ENCODE measurements around the gene TRIM62.

TRIM62 gene

DNA sequence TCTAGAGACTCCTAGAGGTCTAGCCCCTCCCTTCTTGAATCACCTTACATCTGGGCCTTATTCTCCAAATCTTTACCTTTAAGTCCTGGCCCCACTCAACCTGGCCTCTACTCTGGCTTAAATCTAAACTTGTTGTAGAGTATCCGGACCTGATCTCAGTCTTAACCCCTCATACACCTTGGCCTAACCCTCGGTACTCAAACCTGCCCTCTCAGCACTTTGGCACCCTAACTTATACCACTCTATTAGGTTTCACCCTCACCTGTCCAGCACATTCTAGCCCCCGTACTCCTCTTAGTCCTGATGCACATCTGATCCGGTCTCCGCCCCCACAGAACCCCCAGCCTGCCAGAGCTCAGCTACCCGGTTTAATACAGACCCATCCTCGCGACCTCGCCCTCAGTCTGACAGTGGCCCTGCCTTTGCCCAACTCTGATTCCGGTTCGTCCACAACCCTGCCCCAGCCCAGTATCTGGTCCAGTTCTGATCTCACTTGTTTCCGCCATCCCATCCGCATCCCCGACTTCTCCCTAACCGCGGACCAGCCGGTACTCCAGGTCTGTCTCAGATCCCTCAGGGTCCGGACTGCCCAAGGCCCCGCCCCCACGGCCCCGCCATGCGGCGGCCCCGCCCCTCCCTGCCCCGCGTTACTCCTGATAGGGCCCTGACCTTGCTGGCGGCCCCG lies 1.5 kb downstream of the TRIM62 start:
- no peak for DNase-seq

DNA sequence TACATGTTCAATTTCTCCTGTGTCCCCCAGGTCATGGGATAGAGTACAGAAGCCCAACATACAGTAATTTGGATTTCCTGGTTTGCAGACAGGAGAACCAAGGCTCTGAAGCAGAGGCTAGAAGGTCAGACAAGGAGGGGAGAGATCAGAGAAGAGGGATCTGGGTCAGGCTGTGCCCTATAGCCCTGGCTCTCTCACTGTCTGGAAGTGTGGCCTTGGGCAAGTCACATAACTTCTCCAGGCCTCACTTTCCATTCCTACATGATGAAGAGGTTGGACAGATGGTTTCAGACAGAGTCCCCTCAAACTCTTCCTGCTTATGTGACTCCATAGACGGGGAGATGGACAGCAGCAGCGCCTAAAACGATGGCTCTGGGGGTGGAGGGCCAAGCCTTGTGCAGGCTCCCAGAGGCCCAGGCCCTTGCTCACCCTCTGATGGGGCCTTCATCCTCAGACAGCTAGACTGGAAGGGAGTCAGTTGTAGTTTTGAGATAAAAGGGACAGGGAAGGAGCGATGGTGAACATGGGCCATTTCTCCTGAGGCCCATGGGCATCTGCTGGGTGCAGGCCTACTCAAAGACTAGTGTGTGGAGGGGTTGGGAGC lies 2.9 kb downstream of the TRIM62 start:
- DNase-seq, result no peak

DNA sequence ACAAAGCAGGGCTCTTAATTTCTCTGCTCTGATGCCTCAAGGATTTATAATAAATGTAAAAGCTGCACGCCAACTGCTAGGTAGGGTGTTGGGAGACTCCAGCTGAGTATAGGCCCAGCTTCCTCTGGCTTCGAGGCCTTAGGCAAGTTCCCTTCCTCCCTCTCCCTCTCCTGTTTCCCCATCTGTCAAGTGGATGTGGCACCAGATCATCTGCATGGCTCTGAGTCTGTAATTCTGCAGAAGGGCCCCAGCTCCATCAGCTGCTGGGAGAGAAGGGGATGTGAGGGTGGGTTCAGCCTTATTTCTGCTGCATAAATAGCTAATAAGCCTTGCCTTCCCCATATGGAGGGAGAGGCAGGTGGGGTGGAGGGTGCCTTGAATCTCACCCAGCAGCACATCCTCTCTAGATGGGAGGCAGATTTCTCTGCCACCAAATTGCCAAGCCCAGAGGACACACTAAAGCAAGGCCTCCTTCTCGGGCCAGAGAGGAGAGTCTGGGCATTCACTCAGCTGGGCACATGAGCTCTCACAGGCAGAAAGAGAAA lies 3.8 kb downstream of the TRIM62 start:
- no peak for DNase-seq

GRCh38 chr1:33176887-33177286 lies 5.0 kb downstream of the TRIM62 start:
- DNase-seq, result no peak

DNA sequence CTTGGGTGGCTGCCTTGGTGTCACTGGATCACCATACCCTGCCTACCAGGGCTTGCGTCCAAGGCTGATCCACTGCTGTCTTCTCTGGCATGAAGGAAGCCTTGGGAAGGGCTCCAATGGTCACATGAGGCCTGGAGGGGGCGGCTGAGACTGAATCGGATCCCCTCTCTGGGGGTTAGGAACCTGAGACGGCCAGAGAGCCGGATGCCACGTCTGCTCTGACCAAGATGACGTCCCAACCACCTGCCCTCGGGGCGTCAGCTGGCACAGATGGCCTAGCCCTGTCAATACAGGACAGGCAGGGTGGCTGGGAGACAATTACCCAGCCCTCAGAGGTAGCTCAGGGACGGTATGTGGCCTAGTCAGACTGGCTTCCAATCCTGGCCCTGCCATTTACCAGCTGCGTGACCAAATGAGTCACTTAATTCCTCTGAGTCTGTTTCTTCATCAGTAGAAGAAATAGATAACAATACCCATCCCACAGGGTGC lies 5.4 kb downstream of the TRIM62 start:
- DNase-seq, result no peak

GRCh38 chr1:33175865-33176264 lies 6.0 kb downstream of the TRIM62 start:
- DNase-seq, result no peak

DNA sequence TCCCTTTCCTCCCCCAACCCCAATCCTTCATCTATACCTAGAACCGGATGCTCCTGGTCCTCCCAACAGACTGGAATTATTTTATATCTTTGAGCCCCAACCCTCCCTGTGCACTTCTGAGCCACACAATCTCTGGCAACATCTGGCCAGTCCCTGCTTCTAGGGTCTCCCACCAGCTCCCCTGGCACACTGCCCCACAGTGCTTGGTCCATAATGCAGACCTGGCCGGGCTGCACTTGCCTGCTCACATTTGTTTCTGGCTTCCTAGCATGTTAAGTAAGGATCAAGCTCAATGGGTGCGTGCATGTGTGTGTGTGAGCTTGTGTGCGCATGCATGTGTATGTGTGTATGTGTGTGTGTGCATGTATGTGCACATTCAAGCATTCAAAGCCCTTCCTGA lies 8.8 kb downstream of the TRIM62 start:
- DNase-seq, result no peak

- no peak for DNase-seq
Observed at GRCh38 chr1:33171977-33172813, 9.6 kb downstream of the TRIM62 start.

DNA sequence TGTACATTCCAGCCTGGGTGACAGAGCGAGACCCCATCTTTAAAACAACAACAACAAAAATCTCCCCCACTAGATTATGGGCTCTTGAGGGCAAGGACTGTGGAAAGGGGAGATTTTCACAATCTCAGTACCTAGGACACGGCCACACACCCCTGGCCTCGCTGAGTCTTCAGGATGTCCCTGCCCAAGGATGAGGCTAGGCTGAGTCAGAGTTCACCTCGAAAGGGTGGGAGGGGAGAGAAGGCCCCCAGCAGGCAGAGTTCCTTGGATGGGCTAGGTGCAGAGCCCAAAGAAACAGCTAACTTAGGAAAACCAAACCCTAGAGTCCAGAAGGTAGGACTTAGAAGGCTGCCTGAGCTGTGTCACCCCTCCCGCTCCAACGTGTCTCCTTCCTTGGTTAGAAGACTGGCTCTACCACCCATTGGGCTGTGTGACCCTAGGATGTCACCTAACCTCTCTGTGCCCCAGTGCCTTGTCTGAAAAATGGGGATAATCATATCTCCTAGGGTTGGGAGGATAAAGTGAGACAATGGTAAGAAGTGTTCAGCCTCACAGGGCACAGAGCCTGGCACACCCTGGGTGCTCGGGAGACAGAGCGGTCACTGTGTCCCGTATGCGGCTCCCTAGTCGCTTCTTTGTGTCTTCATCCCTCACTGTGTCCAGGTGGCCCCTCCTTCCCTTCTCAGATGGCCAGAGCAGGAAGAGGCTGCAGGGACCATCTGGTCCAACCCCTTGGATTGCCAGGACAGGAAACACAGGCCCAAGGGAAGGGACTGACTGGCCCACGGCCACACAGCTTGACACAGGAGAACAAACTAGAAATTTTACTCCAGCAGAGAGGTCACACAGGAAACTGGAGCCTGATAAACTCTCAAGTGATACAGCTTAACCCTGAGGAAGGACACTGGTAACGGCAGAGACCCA lies 11.2 kb downstream of the TRIM62 start:
- no peak for DNase-seq

GRCh38 chr1:33169290-33170055 lies 12.4 kb downstream of the TRIM62 start:
- DNase-seq, result no peak

DNA sequence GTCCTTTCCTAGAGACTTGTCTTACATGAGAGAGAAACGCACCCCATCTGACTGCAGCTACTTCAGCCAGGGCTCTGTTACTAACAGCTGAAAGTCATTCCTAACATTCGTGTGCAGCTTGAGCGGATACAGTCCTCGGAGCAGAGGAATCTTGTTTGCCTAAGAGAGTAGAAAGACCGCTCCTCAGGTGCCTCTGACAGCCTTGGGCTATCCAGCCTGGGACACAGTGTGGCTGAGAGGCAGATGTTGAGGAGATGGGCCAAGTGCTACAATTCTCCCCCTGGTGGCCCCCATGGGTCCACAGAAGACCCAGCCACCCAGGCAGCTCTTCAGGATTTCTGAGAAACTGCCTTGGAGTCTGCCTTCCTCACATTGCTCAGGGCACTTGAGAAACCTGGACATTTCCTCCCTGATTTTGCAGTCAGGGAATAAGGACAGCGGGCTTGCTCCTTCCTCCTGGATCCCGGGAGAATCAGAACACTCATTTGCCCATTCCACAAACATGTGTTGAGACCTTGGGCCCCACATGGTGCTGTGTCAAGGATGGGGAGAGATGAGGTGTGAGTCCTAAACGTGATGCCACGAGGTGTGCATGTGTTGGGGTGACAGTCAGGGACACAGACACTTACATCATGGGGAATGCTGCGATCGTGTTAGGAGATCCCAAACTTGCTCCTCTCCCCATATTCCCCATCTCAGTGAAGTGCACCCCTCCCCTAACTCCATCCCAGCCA lies 13.1 kb downstream of the TRIM62 start:
- no peak for DNase-seq

- DNase-seq, result no peak
Observed at GRCh38 chr1:33167650-33168447, 14.0 kb downstream of the TRIM62 start.

GRCh38 chr1:33165809-33166208 lies 16.0 kb downstream of the TRIM62 start:
- DNase-seq, result no peak

DNA sequence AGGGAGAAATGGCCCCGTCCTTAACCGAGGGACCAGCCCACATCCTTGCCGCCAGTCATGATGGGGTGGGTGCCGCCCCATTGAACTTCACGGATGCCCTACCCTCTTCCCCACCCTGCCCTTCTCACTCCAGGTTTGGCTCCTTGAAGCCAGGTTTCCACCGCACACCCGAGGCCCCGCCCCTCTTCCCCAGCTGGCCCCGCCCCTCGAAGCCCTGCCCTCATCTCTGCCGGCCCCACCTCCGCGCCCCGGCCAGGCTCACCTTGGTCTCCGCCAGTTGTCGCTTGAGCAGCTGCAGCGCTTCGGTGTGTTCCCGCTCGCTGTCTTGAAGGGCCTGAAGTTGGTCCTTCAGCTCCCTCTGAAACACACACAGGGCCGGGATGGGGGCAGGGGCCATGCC lies 16.6 kb downstream of the TRIM62 start:
- DNase-seq, result no peak

DNA sequence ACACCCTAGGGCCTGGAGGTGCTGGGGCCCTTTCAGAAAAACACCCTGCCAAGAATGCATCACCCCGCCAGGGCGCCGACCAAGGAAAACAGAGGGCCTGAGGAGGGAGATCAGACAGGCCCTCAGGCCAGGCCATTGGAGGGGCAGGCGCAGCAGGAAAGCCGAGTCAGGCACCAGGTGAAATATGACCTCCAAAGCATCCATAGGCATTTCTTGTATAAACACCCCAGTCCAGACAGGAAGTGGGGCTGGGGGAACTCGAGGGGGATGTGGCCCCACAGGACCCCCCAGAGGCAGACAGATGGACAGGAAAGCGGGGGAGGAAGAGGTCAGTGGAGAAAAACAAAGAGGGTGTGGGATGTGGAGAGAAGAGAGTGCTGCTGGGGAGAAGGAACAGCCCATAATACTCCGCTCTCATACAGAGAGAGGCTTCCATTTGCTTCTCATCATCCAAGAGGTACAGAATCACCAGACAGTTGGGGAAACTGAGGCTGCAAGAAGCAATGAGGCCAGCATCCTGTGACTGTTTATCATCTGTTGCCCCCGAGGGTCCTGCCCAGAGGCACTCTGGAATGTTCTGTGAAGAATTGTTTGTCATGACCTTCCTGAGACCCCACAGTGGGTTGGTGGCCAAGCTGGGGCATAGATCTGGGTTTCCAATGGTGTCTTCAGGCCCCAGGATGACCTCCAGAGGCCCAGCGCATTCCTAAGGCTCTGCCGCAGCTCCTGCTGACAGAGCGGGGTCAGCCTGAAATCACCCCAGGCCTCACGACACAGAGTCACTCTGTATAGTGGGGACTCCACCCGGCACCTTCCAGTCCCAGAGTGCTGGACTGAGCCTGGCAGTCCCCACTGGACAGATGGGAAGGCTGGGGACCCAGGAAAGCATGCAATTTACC lies 18.0 kb downstream of the TRIM62 start:
- no peak for DNase-seq

- DNase-seq, result no peak
Observed at GRCh38 chr1:33162141-33162540, 19.7 kb downstream of the TRIM62 start.

DNA sequence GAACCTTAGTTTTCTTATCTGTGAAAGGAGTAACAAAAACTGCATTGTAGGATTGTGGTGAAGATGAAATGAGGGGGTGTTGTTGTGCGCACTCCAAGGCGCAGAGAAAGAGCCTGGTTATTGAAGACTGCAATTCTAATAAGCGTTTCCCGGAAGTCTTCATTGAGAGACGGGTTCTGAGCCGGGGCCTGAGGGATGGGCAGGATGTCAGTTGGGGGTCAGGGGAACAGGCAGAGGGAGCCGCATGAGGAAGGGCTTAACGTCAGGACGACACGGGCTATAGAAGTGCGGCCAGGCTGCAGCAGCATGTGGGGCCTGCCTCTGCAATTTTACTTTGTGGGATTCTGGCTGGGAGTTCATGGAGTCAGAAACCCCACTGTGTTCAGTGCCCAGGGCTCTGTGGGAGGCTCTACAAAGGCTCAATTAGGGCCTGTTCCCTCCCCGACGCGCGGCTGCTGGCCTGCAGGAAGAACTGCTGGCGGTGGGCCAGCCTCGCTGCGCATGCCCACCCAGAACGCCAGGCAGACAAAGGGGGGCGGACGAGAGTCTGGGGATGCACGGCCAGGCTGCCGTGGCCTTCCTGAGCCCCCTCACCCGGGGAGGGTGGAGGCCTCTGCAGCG lies 20.7 kb downstream of the TRIM62 start:
- DNase-seq, result no peak

DNA sequence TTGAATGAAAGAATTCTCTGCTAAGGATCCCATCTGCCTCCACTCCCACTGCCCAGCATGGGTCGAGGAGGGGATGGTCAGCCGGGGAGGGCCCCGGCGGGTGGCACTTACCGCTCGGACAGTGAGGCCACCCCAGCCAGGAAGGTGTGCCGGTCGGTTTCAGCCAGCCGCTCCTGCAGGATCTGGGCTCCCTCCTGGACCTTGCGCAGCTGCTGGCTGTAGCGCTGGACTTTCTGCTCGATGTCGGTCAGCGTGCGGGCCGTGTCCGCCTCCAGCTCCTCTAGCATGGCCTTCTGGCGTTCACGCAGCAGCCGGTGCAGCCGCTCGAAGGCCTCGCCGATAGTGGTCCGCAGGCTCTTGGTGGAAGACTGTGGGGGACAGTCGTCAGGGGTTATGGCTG lies 22.3 kb downstream of the TRIM62 start:
- no peak for DNase-seq

DNA sequence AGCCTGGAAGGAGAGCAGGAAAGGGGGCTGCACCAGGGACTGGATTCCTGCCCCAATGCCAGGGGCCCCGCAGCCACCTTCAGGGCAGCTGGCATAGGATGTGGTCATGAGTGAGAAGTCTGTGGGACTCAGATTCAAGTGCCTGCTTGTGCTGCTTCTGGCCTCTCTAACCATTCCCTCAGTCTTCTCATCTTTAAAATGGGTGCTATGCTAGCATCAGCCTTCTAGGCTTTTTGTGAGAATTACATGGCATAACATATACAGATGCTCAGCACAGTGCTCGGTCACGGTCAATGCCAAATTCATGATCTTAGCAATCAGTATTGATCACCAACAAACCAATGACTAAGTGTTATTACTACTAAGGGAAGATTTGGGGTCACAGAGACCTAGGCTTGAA lies 23.5 kb downstream of the TRIM62 start:
- no peak for DNase-seq

Data from NCI-H1436 treated with DMSO at 0.1 percent for 48 hours (cell line).